Panc1 (cell line): Measurements from ENCODE around the gene GMPPB. TPM values are rescaled to one million over a fixed set of nuclear protein-coding genes. Genes with fewer than 3 reads are reported as not detected.
A peak's percentile ranks its signal among the peaks of the same experiment; 100 is the strongest.

ENCODE experiments used
- ATAC-seq: fragments of 200-7000 bp; cut with Tn5 transposase; 2 replicates; pipeline ENCODE4 v1.9.1; 2020; ENCODE audit warnings: mild to moderate bottlenecking, moderate library complexity
- BruUV-seq: library from RNA; stranded (reverse); fragments of 400-500 nt; replicated peaks from 2 replicates; lab custom pipeline; 2021; lab: Mats Ljungman, UMichigan
- CTCF ChIA-PET: fragments of 300-600 bp; sonication (Branson Sonifier 250); formaldehyde crosslinking; loops from one replicate; lab custom pipeline; 2022; ENCODE audit warnings: antibody characterized with exemption; lab: Charles Lee
- POLR2A ChIA-PET: fragments of 300-600 bp; sonication (Branson Sonifier 250); formaldehyde crosslinking; loops from one replicate; lab custom pipeline; 2022; ENCODE audit warnings: antibody characterized with exemption; lab: Charles Lee
- DNase-seq: peaks from one replicate; pipeline ENCODE4 v3.0.0-alpha.2; 2010; ENCODE audit warnings: low read depth, low spot score
- H3K27ac ChIP-seq: 2 replicates; pipeline ENCODE4 v1.5.1; 2011; ENCODE audit warnings: mild to moderate bottlenecking, low read length, inconsistent platforms
- H3K27me3 ChIP-seq: fragments of 200-500 bp; sonication (Bioruptor generic); 2 replicates; pipeline ENCODE4 v1.6.0; 2014; ENCODE audit warnings: low read length, inconsistent platforms; ENCODE audit not compliant: control insufficient read depth, insufficient read depth
- H3K36me3 ChIP-seq: fragments of 200-500 bp; sonication (Bioruptor generic); 2 replicates; pipeline ENCODE4 v1.5.1; 2014; ENCODE audit warnings: inconsistent platforms, mild to moderate bottlenecking, low read length, moderate library complexity; ENCODE audit not compliant: control insufficient read depth, insufficient read depth
- H3K4me1 ChIP-seq: 2 replicates; pipeline ENCODE4 v1.5.1; 2011; ENCODE audit warnings: inconsistent platforms, mild to moderate bottlenecking, low read length, moderate library complexity; ENCODE audit not compliant: control insufficient read depth, insufficient read depth
- H3K4me3 ChIP-seq, 2 experiments: 2 replicates each; pipeline ENCODE4 v1.5.1; 2011 to 2012; ENCODE audit warnings: low read depth in 2 of 2, low read length in 2 of 2, mild to moderate bottlenecking in 2 of 2, inconsistent platforms in 1 of 2, moderate library complexity in 1 of 2
- H3K9me3 ChIP-seq: fragments of 200-500 bp; sonication (Bioruptor generic); 2 replicates; pipeline ENCODE4 v1.5.1; 2014; ENCODE audit warnings: low read depth, mild to moderate bottlenecking, inconsistent platforms, low read length, moderate library complexity; ENCODE audit not compliant: control insufficient read depth, insufficient read depth
- CTCF ChIP-seq: fragments of 450-650 bp; IDR thresholded peaks from 2 replicates; pipeline ENCODE4 v1.5.1; 2017; ENCODE audit warnings: mild to moderate bottlenecking
- POLR2AphosphoS5 ChIP-seq: IDR thresholded peaks from 2 replicates; pipeline ENCODE4 v1.6.1; 2012; ENCODE audit warnings: mild to moderate bottlenecking, low read depth, low read length, moderate library complexity
- SIN3A ChIP-seq: IDR thresholded peaks from 2 replicates; pipeline ENCODE4 v1.6.1; 2012; ENCODE audit warnings: low read depth, mild to moderate bottlenecking, low read length, moderate library complexity, borderline replicate concordance; ENCODE audit not compliant: insufficient read depth
- TCF7L2 ChIP-seq: IDR thresholded peaks from 2 replicates; pipeline ENCODE4 v1.6.1; 2011; ENCODE audit warnings: mild to moderate bottlenecking, low read depth, low read length, inconsistent platforms
- in situ Hi-C: cut with HindIII; loops from 2 replicates; pipeline ENCODE4 v1.10.0; 2016; ENCODE audit warnings: low sequenced_read_pairs, low pct_unique_long_range_greater_than_20kb
- intact Hi-C: fragments of 100-400 bp; cut with micrococcal nuclease; formaldehyde crosslinking; loops from one replicate; pipeline ENCODE4 v1.10.0; 2022; ENCODE audit not compliant: unreplicated experiment
- total RNA-seq: library from RNA; stranded (reverse); gene quantifications from one replicate; pipeline ENCODE4 v1.2.1, GENCODE V29; 2021; ENCODE audit not compliant: unreplicated experiment
- TF ChIP-seq, protein P1 (sequence below), 2 experiments: IDR thresholded peaks; 2 replicates each; pipeline ENCODE4 v1.6.1; 2011 to 2012; ENCODE audit warnings: low read depth in 2 of 2, control low read depth in 1 of 2, low read length in 1 of 2, mild to moderate bottlenecking in 1 of 2, moderate library complexity in 1 of 2; ENCODE audit not compliant: insufficient read depth in 1 of 2

The GMPPB gene
- total RNA-seq, 1 experiment from 2014 or later: 28.4 TPM

DNA sequence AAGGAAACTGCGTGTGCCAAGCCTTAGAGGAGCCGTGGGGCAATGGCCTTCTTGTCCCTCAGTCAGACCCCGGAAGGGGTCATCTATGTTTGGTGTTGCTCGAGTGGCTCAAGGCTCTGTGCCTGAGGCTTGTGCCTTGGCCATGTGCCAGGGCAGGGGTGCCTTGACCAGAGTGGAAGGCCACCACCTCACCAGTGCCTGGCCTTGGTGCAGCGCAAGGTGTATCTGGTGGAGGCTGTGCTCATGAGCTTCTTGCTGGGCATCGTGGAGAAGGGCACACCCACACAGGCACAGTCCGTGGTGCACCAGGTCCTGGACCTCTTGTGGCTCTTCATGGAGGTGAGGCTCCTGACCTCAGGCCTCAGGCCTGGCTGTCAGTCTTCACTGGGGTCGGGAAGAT, 23.7 kb downstream of the GMPPB start:
- in situ Hi-C loops (no loop called here), intact Hi-C loops (no loop called here)
- no TSS peak for BruUV-seq
- DNase-seq (no peak), ATAC-seq (no peak)
- TF ChIP-seq, protein P1, sequence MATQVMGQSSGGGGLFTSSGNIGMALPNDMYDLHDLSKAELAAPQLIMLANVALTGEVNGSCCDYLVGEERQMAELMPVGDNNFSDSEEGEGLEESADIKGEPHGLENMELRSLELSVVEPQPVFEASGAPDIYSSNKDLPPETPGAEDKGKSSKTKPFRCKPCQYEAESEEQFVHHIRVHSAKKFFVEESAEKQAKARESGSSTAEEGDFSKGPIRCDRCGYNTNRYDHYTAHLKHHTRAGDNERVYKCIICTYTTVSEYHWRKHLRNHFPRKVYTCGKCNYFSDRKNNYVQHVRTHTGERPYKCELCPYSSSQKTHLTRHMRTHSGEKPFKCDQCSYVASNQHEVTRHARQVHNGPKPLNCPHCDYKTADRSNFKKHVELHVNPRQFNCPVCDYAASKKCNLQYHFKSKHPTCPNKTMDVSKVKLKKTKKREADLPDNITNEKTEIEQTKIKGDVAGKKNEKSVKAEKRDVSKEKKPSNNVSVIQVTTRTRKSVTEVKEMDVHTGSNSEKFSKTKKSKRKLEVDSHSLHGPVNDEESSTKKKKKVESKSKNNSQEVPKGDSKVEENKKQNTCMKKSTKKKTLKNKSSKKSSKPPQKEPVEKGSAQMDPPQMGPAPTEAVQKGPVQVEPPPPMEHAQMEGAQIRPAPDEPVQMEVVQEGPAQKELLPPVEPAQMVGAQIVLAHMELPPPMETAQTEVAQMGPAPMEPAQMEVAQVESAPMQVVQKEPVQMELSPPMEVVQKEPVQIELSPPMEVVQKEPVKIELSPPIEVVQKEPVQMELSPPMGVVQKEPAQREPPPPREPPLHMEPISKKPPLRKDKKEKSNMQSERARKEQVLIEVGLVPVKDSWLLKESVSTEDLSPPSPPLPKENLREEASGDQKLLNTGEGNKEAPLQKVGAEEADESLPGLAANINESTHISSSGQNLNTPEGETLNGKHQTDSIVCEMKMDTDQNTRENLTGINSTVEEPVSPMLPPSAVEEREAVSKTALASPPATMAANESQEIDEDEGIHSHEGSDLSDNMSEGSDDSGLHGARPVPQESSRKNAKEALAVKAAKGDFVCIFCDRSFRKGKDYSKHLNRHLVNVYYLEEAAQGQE (IDR thresholded peaks at IDR 0.05; ENCODE audit: insufficient read depth in 1 of 2, low read depth in 2 of 2, low read length in 1 of 2): no peak
- no peak for TF ChIP-seq CTCF
- TF ChIP-seq POLR2AphosphoS5: no peak
- TF ChIP-seq TCF7L2: no peak
- no peaks in the 10 kb centered on the region for H3K9me3 ChIP-seq
- no peak overlapping the region for H3K27ac ChIP-seq
- POLR2A ChIA-PET: no interaction called here
- H3K36me3 ChIP-seq: no peaks in the 10 kb centered on the region
- H3K4me1 ChIP-seq: no peaks in the 10 kb centered on the region
- no peak overlapping the region for H3K4me3 ChIP-seq
- no peaks in the 10 kb centered on the region for H3K27me3 ChIP-seq
- CTCF ChIA-PET: no interaction called here

DNA sequence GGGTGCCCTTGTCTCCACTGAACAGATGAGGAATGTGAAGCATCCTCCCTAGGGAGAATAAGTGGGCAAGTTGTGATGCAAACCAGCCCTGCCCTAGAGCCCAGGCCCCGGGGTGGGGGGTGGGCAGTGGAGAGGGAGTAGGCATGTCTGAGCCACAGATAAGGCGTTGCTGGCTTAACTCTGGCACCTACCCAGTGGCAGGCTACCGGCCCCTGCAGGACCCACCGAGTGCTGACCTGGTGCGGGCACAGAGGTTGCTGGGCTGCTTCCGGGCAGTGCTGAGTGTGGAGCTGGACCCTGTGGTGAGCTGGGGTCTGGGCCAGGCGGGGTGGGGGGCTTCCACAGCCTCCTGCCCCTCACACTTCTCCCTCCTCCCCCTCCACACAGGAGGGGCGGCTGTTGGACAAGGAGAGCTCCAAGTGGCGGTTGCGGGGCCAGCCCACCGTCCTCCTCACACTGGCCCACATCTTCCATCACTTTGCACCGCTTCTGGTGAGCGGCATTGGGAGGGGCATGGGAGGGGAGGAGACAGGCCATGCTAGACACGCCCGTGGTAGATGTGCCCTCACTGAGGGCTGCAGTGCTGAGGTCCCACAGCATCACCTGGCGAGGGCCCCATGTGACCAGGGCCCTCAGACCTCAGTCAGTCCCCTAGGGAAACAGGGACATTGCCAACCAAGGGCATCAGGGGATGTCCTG, 24.3 kb downstream of the GMPPB start:
- ATAC-seq: 0 out of 2 replicates have a peak, but pooled peaks have one; percentile 17
- CTCF ChIA-PET: no interaction called here
- no TSS peak for BruUV-seq

More for the DNA sequence above, 24.3 kb downstream of the GMPPB start:
- no peaks in the 10 kb centered on the region for H3K27me3 ChIP-seq
- no peak for DNase-seq
- intact Hi-C loops: no loop called here
- POLR2A ChIA-PET: no interaction called here
- no peak overlapping the region for H3K27ac ChIP-seq
- H3K4me1 ChIP-seq: no peaks in the 10 kb centered on the region
- in situ Hi-C loops: no loop called here
- no peaks in the 10 kb centered on the region for H3K36me3 ChIP-seq
- TF ChIP-seq POLR2AphosphoS5 (no peak), SIN3A (no peak), CTCF (no peak), TCF7L2 (no peak)
- TF ChIP-seq, protein P1 (IDR thresholded peaks at IDR 0.05; ENCODE audit: insufficient read depth in 1 of 2, low read depth in 2 of 2, low read length in 1 of 2): no peak
- H3K9me3 ChIP-seq: no peaks in the 10 kb centered on the region
- no peak overlapping the region for H3K4me3 ChIP-seq
